NB4 (cell line): ENCODE results near the gene TBC1D17.

ENCODE experiments used
- POLR2A ChIP-seq: IDR thresholded peaks from 2 replicates; pipeline ENCODE4 v1.6.1; 2011; ENCODE audit warnings: mild to moderate bottlenecking; ENCODE audit not compliant: insufficient read length; ENCODE audit errors: extremely low read depth
- TF ChIP-seq, protein P1 (sequence below): IDR thresholded peaks from 2 replicates; pipeline ENCODE4 v1.6.1; 2011; ENCODE audit warnings: low read depth, low read length

DNA sequence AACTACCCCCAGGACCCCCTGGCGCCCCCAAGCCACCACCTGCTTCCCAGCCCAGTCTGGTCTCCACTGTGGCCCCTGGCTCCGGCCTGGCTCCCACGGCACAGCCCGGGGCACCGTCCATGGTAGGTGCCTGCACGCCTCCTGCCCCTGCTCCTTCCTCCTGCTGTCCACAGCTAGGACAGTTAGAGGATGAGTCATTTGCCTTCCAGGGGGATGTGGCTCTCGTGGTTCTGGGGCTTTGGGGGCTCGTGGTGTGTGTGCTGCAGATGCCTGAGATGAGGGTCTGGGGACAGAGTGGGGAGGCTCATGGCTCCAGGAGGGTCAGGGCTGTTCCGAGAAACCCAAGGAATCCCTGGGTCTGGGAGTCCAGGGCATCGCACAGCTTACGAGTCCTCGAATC is 46.7 kb upstream of the TBC1D17 start:
- no peak for TF ChIP-seq POLR2A
- TF ChIP-seq, protein P1, sequence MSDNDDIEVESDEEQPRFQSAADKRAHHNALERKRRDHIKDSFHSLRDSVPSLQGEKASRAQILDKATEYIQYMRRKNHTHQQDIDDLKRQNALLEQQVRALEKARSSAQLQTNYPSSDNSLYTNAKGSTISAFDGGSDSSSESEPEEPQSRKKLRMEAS: 0 out of 2 replicates have a peak, but pooled peaks have one; percentile 31
